Posterior vena cava (tissue), 2 donors: ENCODE data around the gene AP3B1. TPM values are rescaled to one million over a fixed set of nuclear protein-coding genes. Genes with fewer than 3 reads are reported as not detected.

ENCODE experiments used
- DNase-seq: peaks from one replicate; pipeline ENCODE4 v3.0.0-alpha.2; 2020; ENCODE audit warnings: low spot score
- intact Hi-C, 2 donors: fragments of 100-400 bp; cut with DNase I; formaldehyde crosslinking; loops; one replicate each; pipeline versions ENCODE4 v1.14.1 to v1.14.2; 2022 to 2023
- total RNA-seq, 2 donors: library from RNA; stranded (reverse); fragmentation: NEBNext Ultra II Directional; extraction: Animal tissue kit (Norgen Biotek cat#: 25700); gene quantifications; one replicate each; pipeline ENCODE4 v1.2.1, GENCODE V29; 2021
- donor health status: DM: yes; HTN: yes; CAD: no.
- donor health status: DM: yes; HTN: yes; CAD: no.

The AP3B1 gene
- total RNA-seq, 2 donors from 2014 or later, result 37.0 to 44.4 TPM

DNA sequence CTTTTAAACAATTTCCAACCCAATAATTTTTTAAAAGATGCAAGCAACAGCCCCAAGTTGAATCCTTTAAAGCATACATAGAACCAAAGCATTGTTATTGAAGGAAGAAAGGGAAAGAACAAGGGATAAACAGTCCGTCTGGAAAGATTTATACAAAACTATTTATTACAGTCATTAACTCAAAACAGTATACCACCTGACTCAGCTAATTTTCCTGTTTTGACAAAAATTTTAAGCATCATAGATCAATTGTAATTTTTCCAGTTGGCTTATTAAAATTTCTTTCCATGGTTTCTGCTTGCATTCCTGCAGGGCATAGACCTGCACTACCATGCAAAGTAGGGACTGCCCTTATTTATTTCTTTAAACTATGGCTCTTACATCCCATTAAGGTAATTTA is 29.9 kb downstream of the AP3B1 start:
- intact Hi-C loops, result no loop called here
- no peak for DNase-seq

DNA sequence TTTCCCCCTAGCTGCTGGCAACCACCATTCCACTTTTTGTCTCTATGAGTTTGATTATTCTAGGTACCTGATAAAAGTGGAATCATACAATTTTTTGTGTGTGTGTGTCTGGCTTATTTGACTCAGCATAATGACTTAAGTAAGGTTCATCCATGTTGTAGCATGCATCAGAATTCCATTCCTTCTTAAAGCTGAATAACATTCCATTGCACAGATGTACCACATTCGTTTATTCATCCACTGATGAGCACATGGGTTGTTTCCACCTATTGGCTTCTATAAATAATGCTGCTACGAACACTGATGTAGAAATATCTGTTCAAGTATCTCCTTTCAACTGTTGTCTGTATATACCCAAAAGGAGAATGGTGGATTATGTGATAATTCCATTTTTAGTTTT is 33.7 kb downstream of the AP3B1 start:
- no peak for DNase-seq
- intact Hi-C loops, result no loop called here

DNA sequence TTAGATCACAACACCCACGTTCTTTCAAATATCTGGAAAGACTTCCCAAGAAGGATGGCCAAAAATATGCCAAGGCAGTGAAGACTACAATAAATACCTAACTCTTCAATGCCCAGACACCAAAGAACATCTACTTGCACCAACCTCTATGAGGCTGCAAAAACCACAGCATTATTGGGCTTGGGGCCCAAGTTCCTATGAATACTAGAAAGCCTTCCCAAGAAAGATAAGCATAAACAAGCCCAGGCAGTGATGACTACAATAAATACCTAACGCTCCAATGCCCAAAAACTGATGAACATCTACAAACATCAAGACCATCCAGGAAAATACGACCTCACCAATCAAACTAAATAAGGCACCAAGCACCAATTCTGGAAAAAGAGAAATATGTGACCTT is 41.3 kb downstream of the AP3B1 start:
- DNase-seq, result no peak
- intact Hi-C loops, result loop anchor here in 1 of 2 donors (10.0 kb wide), 1 partner anchor 1588 kb away; no protein-coding TSS in a partner anchor

- intact Hi-C loops, result loop anchor here in 1 of 2 donors (10.0 kb wide), 1 partner anchor 1588 kb away; no protein-coding TSS in a partner anchor
- DNase-seq, result no peak
Observed at GRCh38 chr5:78252715-78253114, 41.8 kb downstream of the AP3B1 start.

GRCh38 chr5:78251663-78252284 is 42.7 kb downstream of the AP3B1 start:
- DNase-seq, result no peak
- intact Hi-C loops, result loop anchor here in 1 of 2 donors (10.0 kb wide), 1 partner anchor 1587 kb away; no protein-coding TSS in a partner anchor

DNA sequence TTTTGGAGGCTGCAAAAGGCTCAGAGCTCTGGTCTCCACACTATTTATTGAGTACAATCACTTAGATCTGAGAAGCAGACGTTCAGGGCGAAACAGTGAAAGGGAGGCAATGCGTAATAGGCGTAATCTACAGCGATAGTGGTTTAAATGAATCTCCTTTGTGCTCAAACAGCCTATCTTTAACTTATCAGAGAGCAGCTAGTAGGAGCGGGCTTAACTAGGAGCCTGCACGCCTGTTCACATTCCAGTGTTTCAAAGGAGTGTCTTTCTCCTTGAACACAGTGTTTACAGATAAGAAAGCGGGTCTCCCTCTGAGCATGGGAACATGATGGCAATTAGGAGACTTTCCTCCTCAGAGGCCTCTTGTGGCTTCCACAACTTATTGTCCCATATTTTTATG is 49.4 kb downstream of the AP3B1 start:
- DNase-seq, result no peak
- intact Hi-C loops, result no loop called here

- intact Hi-C loops, result no loop called here
- DNase-seq, result no peak
Observed at GRCh38 chr5:78243639-78244038, 50.9 kb downstream of the AP3B1 start.

DNA sequence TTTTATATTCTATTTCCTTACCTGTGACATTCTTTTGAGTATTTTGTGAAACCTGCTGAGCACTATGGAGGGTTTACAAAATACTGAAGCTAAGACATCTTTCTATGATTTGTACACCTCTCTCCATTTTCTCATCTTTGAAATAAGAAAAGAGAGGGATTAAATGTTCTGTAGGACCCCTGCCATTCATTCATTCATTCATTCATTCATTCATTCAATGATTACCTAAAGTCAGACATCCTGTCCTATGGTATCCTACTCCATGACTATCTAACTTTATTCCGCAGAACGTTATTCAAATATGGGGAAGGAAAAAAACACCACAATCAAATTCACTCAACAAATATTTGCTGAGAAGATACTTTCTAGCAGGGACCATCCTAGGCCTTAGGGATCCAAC is 51.4 kb downstream of the AP3B1 start:
- intact Hi-C loops, result no loop called here
- DNase-seq, result no peak

- DNase-seq, result no peak
Observed at GRCh38 chr5:78242001-78242400, 52.5 kb downstream of the AP3B1 start.

DNA sequence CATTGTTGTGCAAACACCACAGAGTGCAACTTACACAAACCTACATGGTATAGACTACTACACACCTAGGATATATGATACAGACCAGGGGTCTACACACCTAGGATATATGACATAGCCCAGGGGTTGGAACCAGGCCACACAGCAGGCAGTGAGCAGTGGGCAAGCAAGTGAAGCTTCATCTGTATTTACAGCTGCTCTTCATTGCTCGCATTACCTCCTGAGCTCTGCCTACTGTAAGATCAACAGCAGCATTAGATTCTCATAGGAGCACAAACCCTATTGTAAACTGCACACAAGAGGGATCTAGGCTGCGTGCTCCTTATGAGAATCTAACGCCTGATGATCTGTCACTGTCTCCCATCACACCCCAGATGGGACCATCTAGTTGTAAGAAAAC is 56.6 kb downstream of the AP3B1 start:
- no peak for DNase-seq
- intact Hi-C loops, result no loop called here

More at GRCh38 chr5:78242001-78242400, 52.5 kb downstream of the AP3B1 start:
- intact Hi-C loops, result no loop called here

GRCh38 chr5:78236046-78236445 is 58.5 kb downstream of the AP3B1 start:
- intact Hi-C loops, result no loop called here
- DNase-seq, result no peak

DNA sequence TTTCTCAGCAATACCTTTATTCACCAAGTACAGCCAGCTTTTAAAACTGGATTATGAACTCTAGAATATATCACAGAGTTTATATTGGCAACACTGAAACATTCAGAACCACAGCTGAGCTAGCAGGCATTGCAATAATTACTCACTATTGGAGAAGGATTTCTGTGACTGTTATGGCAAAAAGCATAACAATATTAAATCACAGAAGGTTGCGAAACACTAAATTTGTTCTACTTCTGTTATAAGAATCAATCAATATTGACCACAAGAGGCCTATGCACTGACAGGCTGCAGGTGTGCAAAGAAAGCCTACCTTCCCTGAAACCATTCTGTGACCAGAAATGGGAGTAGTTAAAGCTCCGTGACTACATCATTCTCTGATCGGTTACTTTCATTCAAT is 59.2 kb downstream of the AP3B1 start:
- no peak for DNase-seq
- intact Hi-C loops, result no loop called here

- no peak for DNase-seq
- intact Hi-C loops, result no loop called here
Observed at GRCh38 chr5:78234804-78235203, 59.7 kb downstream of the AP3B1 start.

- DNase-seq, result no peak
- intact Hi-C loops, result no loop called here
Observed at GRCh38 chr5:78232163-78232562, 62.3 kb downstream of the AP3B1 start.

- intact Hi-C loops, result no loop called here
- no peak for DNase-seq
Observed at GRCh38 chr5:78224358-78224757, 70.1 kb downstream of the AP3B1 start.

- DNase-seq, result no peak
- intact Hi-C loops, result no loop called here
Observed at GRCh38 chr5:78221964-78222451, 72.5 kb downstream of the AP3B1 start.

GRCh38 chr5:78221467-78221866 is 73.0 kb downstream of the AP3B1 start:
- DNase-seq, result no peak
- intact Hi-C loops, result no loop called here

DNA sequence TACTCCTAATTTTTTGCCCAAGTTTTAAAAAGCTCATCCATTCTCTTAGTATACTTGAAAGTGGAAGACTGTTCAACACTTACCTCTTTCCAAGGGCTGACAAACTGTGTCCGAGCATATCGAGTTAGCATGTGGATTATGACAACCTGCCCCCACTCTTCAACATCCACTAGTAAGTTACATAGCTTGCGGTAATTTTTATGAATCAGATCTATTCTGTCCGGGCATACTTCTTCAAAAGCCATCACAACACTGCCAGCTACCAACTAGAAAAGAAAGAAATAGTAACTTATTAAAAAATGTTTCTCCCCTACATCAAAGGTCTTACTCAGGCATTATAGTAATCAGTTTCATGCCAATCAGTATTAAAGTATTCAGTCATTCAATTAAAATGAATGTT is 78.5 kb downstream of the AP3B1 start:
- no peak for DNase-seq
- intact Hi-C loops, result no loop called here

DNA sequence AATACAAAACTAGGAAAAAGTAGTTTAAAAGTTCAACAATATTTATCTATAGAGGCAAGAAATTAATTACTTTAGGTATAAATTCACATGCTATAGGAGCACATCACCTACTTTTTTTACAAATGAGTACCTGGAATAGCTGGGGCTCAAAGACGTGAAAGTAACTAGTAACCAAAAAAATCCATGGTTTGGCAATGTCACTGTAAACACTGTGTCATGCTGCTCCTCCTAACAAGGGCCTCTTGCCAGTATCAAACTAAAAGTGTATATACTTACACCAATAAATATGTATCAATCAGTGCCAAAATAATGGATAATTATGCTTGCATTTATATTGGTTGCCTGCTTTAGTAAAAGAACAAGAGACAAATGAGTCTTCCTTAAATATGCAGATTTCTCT is 78.9 kb downstream of the AP3B1 start:
- no peak for DNase-seq
- intact Hi-C loops, result no loop called here

- intact Hi-C loops, result no loop called here
- no peak for DNase-seq
Observed at GRCh38 chr5:78213799-78214198, 80.7 kb downstream of the AP3B1 start.

- intact Hi-C loops, result no loop called here
- DNase-seq, result no peak
Observed at GRCh38 chr5:78211052-78211451, 83.4 kb downstream of the AP3B1 start.

DNA sequence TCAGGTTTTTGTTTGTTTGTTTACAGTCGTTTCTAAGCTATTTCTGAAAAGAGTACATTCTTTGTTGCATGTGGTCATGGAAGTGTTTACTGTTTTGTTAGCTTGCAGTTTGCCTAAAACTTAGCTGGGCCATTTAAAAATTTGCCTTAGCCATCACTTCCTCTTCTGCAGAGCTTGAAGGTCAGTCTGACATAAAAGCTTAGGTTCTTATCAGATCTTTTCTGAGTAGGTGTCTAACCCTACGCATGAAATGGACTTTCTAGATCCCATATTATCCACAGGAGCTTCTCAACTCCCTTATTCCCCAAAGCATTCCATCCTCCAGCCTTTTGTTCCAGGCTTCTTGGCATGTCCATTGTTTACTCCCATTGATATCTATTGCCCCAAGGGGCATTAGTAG is 90.3 kb downstream of the AP3B1 start:
- intact Hi-C loops, result no loop called here
- no peak for DNase-seq
